ENCODE results near the gene OLA1.
"Not testable (repeated sequence)": the region's sequence is repeated elsewhere in the genome, so short reads cannot be mapped to it uniquely, and the experiment has no call there.

OLA1 gene

GRCh38 chr2:174248187-174248997, at the start of gene OLA1:
TSS of gene OLA1 (minus strand) at chr2:174248532. CDS start at chr2:174246815, 1,717 bp downstream.
- H3K36me3 ChIP-seq (ENCODE audit: control insufficient read depth, insufficient read depth, low read length), result peaks cover 20% of the 10 kb centered on the region
- H3K27ac ChIP-seq (ENCODE audit: low read depth, low read length), result peak within 1 kb of the TSS; percentile 89
- H3K9me3 ChIP-seq (ENCODE audit: control insufficient read depth, insufficient read depth, low read length), result no peaks in the 10 kb centered on the region
- H3K27me3 ChIP-seq (ENCODE audit: control insufficient read depth, insufficient read depth, low read length), result peaks cover 7% of the 10 kb centered on the region
- H3K4me3 ChIP-seq (ENCODE audit: low read depth, low read length), result peak within 1 kb of the TSS; percentile 72
- peak within 1 kb of the TSS; percentile 81 for H3K9ac ChIP-seq (ENCODE audit: low read depth, low read length)
- H3K4me1 ChIP-seq (ENCODE audit: control insufficient read depth, insufficient read depth, low read length), result peaks cover 14% of the 10 kb centered on the region

- H3K9ac ChIP-seq (ENCODE audit: low read depth, low read length), result no peak overlapping the region
- H3K27ac ChIP-seq (ENCODE audit: low read depth, low read length), result no peak overlapping the region
- peaks cover 4% of the 10 kb centered on the region; the same call in 1 of the 2 replicates for H3K9me3 ChIP-seq (ENCODE audit: control insufficient read depth, insufficient read depth, low read length)
- H3K4me1 ChIP-seq (ENCODE audit: control insufficient read depth, insufficient read depth, low read length), result peaks cover 15% of the 10 kb centered on the region
- H3K4me3 ChIP-seq (ENCODE audit: low read depth, low read length), result no peak overlapping the region
- no peaks in the 10 kb centered on the region for H3K27me3 ChIP-seq (ENCODE audit: control insufficient read depth, insufficient read depth, low read length)
- H3K36me3 ChIP-seq (ENCODE audit: control insufficient read depth, insufficient read depth, low read length), result no peaks in the 10 kb centered on the region
These were observed 44.6 kb upstream of the OLA1 start for GRCh38 chr2:174292908-174293307.

GRCh38 chr2:174286172-174286571, 37.8 kb upstream of the OLA1 start:
- no peak overlapping the region for H3K9ac ChIP-seq (ENCODE audit: low read depth, low read length)
- H3K4me1 ChIP-seq (ENCODE audit: control insufficient read depth, insufficient read depth, low read length), result no peaks in the 10 kb centered on the region
- H3K27me3 ChIP-seq (ENCODE audit: control insufficient read depth, insufficient read depth, low read length), result no peaks in the 10 kb centered on the region
- H3K27ac ChIP-seq (ENCODE audit: low read depth, low read length), result no peak overlapping the region
- no peaks in the 10 kb centered on the region for H3K36me3 ChIP-seq (ENCODE audit: control insufficient read depth, insufficient read depth, low read length)
- no peak overlapping the region for H3K4me3 ChIP-seq (ENCODE audit: low read depth, low read length)
- no peaks in the 10 kb centered on the region for H3K9me3 ChIP-seq (ENCODE audit: control insufficient read depth, insufficient read depth, low read length)

- H3K9ac ChIP-seq (ENCODE audit: low read depth, low read length), result no peak overlapping the region
- no peak overlapping the region for H3K4me3 ChIP-seq (ENCODE audit: low read depth, low read length)
- H3K36me3 ChIP-seq (ENCODE audit: control insufficient read depth, insufficient read depth, low read length), result no peaks in the 10 kb centered on the region
- no peaks in the 10 kb centered on the region for H3K4me1 ChIP-seq (ENCODE audit: control insufficient read depth, insufficient read depth, low read length)
- H3K27me3 ChIP-seq (ENCODE audit: control insufficient read depth, insufficient read depth, low read length), result no peaks in the 10 kb centered on the region
- H3K27ac ChIP-seq (ENCODE audit: low read depth, low read length), result no peak overlapping the region
- H3K9me3 ChIP-seq (ENCODE audit: control insufficient read depth, insufficient read depth, low read length), result no peaks in the 10 kb centered on the region
These were observed 34.1 kb upstream of the OLA1 start for GRCh38 chr2:174282441-174282840.

GRCh38 chr2:174281736-174282135, 33.4 kb upstream of the OLA1 start:
- Histone ChIP-seq H3K9me3 (ENCODE audit: control insufficient read depth, insufficient read depth, low read length) (no peaks in the 10 kb centered on the region), H3K4me1 (ENCODE audit: control insufficient read depth, insufficient read depth, low read length) (no peaks in the 10 kb centered on the region), H3K4me3 (ENCODE audit: low read depth, low read length) (no peak overlapping the region), H3K9ac (ENCODE audit: low read depth, low read length) (no peak overlapping the region), H3K36me3 (ENCODE audit: control insufficient read depth, insufficient read depth, low read length) (no peaks in the 10 kb centered on the region), H3K27me3 (ENCODE audit: control insufficient read depth, insufficient read depth, low read length) (no peaks in the 10 kb centered on the region), H3K27ac (ENCODE audit: low read depth, low read length) (no peak overlapping the region)

DNA sequence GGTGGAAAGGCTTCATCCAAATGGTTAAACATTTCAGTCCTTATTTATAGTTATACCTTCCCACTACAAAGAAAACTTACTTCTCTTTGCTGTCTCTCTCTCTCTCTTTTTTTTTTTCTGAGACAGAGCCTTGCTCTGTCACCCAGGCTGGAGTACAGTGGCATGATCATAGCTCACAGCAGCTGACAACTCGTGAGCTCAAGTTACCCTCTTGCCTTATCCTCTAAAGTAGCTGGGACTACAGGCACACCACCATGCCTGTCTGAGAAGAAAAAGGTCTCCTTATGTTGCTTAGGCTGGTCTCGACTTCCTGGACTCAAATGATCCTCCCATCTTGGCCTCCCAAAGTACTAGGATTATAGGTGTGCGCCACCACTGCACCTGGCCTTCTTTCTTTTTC, 32.3 kb upstream of the OLA1 start:
- no peaks in the 10 kb centered on the region for H3K9me3 ChIP-seq (ENCODE audit: control insufficient read depth, insufficient read depth, low read length)
- H3K36me3 ChIP-seq (ENCODE audit: control insufficient read depth, insufficient read depth, low read length), result no peaks in the 10 kb centered on the region
- no peak overlapping the region for H3K4me3 ChIP-seq (ENCODE audit: low read depth, low read length)
- no peak overlapping the region for H3K9ac ChIP-seq (ENCODE audit: low read depth, low read length)
- H3K27me3 ChIP-seq (ENCODE audit: control insufficient read depth, insufficient read depth, low read length), result no peaks in the 10 kb centered on the region
- no peak overlapping the region for H3K27ac ChIP-seq (ENCODE audit: low read depth, low read length)
- no peaks in the 10 kb centered on the region; the same call in 1 of the 2 replicates for H3K4me1 ChIP-seq (ENCODE audit: control insufficient read depth, insufficient read depth, low read length)

DNA sequence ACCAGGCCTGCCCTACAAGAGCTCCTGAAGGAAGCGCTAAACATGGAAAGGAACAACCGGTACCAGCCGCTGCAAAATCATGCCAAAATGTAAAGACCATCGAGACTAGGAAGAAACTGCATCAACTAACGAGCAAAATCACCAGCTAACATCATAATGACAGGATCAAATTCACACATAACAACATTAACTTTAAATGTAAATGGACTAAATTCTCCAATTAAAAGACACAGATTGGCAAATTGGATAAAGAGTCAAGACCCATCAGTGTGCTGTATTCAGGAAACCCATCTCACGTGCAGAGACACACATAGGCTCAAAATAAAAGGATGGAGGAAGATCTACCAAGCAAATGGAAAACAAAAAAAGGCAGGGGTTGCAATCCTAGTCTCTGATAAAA, 21.9 kb upstream of the OLA1 start:
- H3K27ac ChIP-seq (ENCODE audit: low read depth, low read length); H3K9ac ChIP-seq (ENCODE audit: low read depth, low read length); H3K27me3 ChIP-seq (ENCODE audit: control insufficient read depth, insufficient read depth, low read length); H3K4me3 ChIP-seq (ENCODE audit: low read depth, low read length); H3K9me3 ChIP-seq (ENCODE audit: control insufficient read depth, insufficient read depth, low read length); H3K36me3 ChIP-seq (ENCODE audit: control insufficient read depth, insufficient read depth, low read length): not testable (repeated sequence)
- peaks cover 29% of the 10 kb centered on the region for H3K4me1 ChIP-seq (ENCODE audit: control insufficient read depth, insufficient read depth, low read length)

- no peak overlapping the region for H3K27ac ChIP-seq (ENCODE audit: low read depth, low read length)
- peak overlapping the region; percentile 35; the same call in 1 of the 2 replicates for H3K4me3 ChIP-seq (ENCODE audit: low read depth, low read length)
- no peaks in the 10 kb centered on the region for H3K9me3 ChIP-seq (ENCODE audit: control insufficient read depth, insufficient read depth, low read length)
- no peaks in the 10 kb centered on the region for H3K27me3 ChIP-seq (ENCODE audit: control insufficient read depth, insufficient read depth, low read length)
- H3K9ac ChIP-seq (ENCODE audit: low read depth, low read length), result no peak overlapping the region
- H3K4me1 ChIP-seq (ENCODE audit: control insufficient read depth, insufficient read depth, low read length), result peaks cover 22% of the 10 kb centered on the region
- H3K36me3 ChIP-seq (ENCODE audit: control insufficient read depth, insufficient read depth, low read length), result no peaks in the 10 kb centered on the region
These were observed 18.0 kb upstream of the OLA1 start for GRCh38 chr2:174266288-174266687.

GRCh38 chr2:174263997-174264396, 15.7 kb upstream of the OLA1 start:
- Histone ChIP-seq H3K27ac (ENCODE audit: low read depth, low read length) (no peak overlapping the region), H3K4me1 (ENCODE audit: control insufficient read depth, insufficient read depth, low read length) (peaks cover 22% of the 10 kb centered on the region), H3K4me3 (ENCODE audit: low read depth, low read length) (no peak overlapping the region), H3K9me3 (ENCODE audit: control insufficient read depth, insufficient read depth, low read length) (no peaks in the 10 kb centered on the region), H3K9ac (ENCODE audit: low read depth, low read length) (no peak overlapping the region), H3K36me3 (ENCODE audit: control insufficient read depth, insufficient read depth, low read length) (no peaks in the 10 kb centered on the region), H3K27me3 (ENCODE audit: control insufficient read depth, insufficient read depth, low read length) (no peaks in the 10 kb centered on the region)

- Histone ChIP-seq H3K9ac (ENCODE audit: low read depth, low read length) (no peak overlapping the region), H3K27me3 (ENCODE audit: control insufficient read depth, insufficient read depth, low read length) (no peaks in the 10 kb centered on the region), H3K9me3 (ENCODE audit: control insufficient read depth, insufficient read depth, low read length) (no peaks in the 10 kb centered on the region), H3K36me3 (ENCODE audit: control insufficient read depth, insufficient read depth, low read length) (no peaks in the 10 kb centered on the region), H3K4me3 (ENCODE audit: low read depth, low read length) (no peak overlapping the region), H3K27ac (ENCODE audit: low read depth, low read length) (no peak overlapping the region), H3K4me1 (ENCODE audit: control insufficient read depth, insufficient read depth, low read length) (no peaks in the 10 kb centered on the region)
These were observed 11.6 kb upstream of the OLA1 start for GRCh38 chr2:174259981-174260380.

- 0 out of 2 replicates have a peak, but pooled peaks cover under 1% of the 10 kb centered on the region for H3K4me1 ChIP-seq (ENCODE audit: control insufficient read depth, insufficient read depth, low read length)
- H3K36me3 ChIP-seq (ENCODE audit: control insufficient read depth, insufficient read depth, low read length), result no peaks in the 10 kb centered on the region
- H3K27me3 ChIP-seq (ENCODE audit: control insufficient read depth, insufficient read depth, low read length), result peaks cover 4% of the 10 kb centered on the region
- H3K9me3 ChIP-seq (ENCODE audit: control insufficient read depth, insufficient read depth, low read length), result no peaks in the 10 kb centered on the region
- no peak overlapping the region for H3K9ac ChIP-seq (ENCODE audit: low read depth, low read length)
- no peak overlapping the region for H3K4me3 ChIP-seq (ENCODE audit: low read depth, low read length)
- no peak overlapping the region for H3K27ac ChIP-seq (ENCODE audit: low read depth, low read length)
These were observed 5.9 kb upstream of the OLA1 start for GRCh38 chr2:174254267-174254666.

Measured in HUES48 (cell line).